ENCODE results near the gene MUC15.
"Not testable (repeated sequence)": the region's sequence is repeated elsewhere in the genome, so short reads cannot be mapped to it uniquely, and the experiment has no call there.

Gene MUC15, protein sequence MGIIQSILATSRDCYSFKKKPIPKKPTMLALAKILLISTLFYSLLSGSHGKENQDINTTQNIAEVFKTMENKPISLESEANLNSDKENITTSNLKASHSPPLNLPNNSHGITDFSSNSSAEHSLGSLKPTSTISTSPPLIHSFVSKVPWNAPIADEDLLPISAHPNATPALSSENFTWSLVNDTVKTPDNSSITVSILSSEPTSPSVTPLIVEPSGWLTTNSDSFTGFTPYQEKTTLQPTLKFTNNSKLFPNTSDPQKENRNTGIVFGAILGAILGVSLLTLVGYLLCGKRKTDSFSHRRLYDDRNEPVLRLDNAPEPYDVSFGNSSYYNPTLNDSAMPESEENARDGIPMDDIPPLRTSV

DNA sequence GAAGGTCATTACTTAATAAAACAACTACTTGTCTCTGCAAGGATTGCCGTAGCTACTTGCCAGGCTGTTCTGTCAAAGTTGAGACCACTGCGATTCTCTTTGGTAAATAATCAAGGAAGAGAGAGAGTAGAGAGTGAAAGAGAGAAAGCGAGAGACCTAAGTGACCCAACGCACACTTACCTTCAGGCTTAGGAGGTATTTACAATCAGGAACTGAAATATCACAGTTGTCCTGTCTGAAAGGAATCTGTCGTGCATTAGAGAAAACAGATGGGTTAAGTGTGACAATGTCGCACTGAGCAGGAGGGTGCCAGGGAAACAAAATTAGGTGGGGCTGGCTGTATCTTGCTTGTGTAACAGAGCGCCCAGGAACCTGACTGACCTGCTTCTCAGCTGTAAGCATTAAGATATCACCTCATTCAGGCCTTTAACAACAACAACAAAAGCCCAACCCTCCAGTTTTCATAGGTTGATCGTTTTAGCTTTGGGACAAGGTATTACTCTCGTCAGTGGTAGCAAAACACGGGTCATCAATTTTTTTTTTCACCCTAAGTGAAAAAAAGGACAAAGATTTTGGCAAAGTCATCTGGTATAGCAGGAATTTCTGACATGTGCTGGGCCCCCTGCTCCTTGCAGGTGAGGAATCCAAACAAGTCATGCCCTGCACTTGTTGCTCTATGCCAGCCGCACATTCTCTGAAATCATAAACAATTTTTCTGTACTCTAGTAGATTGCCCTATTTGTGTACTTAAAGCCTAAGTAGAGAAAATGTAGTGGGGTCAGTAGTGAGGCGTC, at the start of gene MUC15:
MUC15 (minus strand) TSS at position 403 of the 794 bp plus-strand sequence. CDS start 5,169 bp downstream, outside the sequence.
- no peak for DNase-seq

DNA sequence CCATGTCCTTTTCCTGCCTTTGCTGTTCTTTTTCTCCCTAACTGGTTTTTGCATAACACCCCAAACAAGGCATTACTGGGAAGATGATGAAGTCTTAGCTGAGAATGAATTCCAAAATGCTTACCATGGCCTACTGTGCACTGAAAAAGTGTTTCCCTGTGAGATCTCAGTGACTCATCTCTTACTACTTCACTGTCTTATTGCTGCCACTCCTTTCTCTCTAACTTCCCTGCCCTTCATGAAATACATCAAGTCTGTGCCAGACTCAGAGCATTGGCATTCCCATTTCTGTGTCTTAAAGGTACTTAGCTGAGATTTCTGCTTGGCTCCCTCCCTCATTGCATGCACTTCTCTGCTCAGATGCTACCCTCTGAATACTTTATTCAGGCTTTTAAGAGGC, 49.1 kb upstream of the MUC15 start:
- DNase-seq, result no peak

DNA sequence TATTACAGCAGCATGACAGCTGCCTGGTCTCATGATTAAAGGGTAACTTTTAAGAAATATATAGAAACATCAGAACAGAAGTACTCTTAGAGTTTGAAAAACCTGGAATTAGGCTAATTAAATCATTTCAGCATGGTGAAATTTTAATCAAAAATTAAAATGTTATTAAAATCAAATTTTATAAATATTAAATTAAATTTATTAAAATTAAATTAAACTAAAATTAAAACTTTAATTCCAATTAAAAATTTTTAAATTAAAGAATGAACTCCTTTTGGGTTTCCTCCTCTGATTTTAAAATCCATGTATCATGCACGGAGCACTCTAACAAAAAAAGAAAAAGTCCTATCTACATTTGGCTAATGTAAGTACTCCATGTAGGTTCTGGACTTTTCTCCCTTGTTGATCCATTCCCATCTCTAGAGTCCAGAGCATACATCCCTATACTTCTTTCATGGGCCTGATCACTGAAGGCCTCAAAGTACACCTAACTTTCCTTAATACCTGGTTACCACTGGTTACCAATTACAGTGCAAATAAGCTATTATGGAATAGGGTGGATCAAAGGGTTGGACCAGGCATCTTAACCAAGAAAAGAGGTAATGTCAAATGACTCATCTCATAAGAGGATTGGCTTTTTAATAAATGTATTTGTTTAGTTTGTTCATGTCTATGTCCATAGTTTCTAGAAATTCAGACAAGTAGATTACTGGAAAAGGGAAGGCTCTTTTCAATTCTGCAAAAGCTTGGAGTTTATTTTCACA, 48.4 kb upstream of the MUC15 start:
- DNase-seq, result no peak

DNA sequence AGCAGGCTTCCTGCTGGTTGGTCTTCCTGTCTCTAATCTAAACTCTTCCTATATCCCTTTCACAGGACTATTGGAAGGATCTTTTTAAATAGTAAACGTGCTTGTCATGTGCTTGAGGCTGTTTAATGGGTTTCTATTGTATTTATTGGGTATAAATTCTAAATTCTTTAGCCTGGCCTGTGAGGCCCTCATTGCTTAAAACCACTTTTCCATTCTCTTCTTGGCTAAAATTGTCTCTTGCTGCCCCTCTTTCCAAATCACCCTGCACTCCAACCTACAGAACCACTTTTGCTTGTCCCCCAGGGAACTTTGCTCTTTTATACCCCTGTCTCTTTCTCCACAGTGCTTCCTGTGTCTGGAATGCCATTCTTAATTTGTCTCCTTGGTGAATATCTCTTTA, 46.4 kb upstream of the MUC15 start:
- DNase-seq, result no peak

DNA sequence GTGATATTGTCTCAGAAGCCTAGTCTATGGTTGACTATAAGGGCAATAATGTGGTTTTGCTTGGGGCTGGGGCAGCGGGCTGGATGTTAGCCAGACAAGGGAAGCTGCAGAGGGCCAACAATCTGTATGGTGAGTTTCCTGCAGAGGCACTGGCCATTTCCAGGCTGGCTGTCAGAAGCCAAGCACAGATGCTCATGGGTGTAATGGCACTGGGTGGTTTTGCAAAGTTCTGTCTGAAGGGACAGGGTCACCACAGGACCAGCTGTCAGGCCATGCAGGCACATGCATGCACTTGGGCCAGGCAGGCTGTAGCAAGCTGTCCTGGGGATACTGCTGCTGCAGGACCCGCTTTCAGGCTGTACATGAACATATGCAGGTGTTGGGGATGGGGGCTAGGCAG, 41.7 kb upstream of the MUC15 start:
- DNase-seq, result no peak

DNA sequence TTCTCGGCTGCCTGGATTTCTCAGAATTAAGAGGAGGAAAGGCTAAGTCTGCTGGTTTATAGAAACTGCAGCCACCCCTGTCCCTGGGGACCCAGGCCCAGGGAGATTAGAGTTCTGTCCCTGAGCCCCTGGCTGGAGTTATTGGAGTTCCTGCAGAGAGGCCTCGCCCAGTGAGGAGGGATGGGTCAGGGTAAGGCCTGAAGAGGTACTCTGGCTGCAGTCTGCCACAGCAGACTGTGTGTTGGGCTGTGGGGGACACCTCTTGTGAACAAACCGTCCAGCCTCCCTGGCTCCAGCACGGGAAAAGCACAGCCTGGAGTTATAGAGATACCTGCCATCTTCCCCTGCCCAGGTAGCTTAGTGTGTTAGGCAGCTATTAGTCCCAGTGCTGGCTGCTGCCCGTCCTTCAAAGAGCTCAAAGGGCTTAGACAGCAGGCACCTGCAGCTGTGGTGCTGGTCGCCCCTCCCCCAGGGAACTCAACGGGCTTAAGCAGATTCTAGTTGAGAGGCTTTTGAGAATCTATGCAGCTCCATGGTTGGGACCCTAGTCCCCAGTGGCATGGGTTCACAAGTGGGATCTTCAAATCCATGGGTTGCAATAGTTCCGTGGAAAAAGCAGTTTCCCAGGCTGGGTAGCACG, 36.6 kb upstream of the MUC15 start:
- DNase-seq, result no peak

DNA sequence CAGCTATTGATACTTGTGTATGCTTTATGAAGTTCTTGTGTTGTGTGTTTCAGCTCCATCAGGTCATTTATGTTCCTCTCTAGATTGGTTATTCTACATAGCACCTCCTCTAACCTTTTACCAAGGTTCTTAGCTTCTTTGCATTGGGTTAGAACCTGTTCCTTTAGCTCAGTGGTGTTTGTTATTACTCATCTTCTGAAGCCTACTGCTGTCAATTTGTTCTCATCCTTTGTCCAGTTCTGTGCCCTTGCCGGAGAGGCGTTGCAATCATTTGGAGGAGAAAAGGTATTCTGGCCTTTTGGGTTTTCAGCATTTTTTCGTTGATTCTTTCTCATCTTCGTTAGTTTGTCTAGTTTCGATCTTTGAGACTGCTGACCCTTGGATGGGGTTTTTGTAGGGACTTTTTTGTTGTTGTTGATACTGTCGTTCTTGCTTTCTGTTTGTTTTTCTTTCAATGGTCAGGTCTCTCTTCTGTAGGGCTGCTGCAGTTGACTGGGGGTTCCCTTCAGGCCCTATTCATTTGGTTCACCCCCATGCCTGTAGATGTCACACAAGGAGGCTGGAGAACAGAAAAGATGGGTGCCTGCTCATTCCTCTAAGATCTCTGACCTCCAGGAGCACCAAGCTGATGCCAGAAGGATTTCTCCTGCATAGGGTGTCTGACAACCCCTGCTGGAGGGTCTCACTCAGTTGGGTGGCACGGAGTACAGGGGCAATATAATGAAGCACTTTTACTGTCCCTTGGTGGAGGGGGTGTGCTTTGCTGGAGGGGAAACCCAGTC, 35.9 kb upstream of the MUC15 start:
- no peak for DNase-seq

DNA sequence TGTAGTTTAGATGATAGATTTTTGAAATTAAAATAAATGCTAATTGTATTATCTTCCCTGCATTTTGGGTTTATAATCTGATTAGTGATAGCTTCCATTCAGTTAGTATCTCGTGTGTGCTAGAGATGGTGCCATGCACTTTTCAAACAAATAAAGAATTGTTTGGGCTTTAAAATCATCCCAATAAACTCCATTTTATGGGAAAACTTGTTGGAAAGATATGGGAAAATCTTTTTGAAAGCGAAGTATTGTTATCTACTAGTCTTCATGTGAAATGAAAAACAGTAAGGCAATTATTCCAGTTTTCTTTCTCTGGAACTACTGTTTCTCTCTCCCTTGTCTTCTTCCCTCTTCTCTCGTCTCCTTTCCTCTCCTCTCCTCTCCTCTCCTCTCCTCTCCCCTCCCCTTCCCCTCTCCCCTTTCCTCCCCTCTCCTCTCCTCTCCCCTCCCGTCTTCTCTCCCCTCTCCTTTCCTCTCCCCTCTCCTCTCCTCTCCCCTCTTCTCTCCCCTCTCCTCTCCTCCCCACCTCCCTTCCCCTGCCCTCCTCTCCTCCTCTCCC, 27.9 kb upstream of the MUC15 start:
- DNase-seq, result no peak

DNA sequence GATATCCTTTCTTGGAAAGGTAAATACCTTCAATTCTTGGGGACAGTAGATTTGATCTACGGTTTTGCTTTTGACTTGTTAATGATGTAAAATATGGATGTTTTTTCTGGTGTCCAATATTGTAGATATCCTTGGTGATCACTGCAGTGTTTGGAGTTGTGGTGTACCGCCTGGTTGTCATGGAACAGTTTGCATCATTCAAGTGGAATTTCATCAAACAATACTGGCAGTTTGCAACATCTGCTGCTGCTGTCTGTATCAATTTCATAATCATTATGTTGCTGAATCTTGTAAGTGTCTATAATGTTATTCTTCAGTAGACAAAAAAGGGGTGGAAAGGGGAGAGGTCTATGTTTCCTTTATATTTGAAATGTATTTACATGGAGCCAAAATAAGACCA, 27.4 kb upstream of the MUC15 start:
- no peak for DNase-seq

DNA sequence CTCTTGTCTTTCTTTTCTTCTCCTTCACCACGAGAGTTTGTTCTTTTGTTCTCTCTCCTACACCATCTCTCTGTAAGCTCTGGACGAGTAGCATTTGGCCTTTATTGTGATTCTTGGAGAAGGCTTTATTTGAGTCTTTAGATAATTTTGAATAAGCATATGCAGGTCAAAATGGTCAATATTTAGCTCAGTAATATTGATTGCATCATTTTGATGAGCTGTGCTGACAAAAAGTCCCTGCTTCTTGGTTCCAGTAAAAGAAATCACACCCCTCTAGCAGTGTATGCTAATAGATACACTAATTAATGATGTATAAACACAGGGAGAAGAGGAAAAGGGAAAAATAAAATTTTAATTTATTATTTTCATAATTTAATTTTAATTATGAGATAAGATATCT, 25.8 kb upstream of the MUC15 start:
- DNase-seq, result no peak

DNA sequence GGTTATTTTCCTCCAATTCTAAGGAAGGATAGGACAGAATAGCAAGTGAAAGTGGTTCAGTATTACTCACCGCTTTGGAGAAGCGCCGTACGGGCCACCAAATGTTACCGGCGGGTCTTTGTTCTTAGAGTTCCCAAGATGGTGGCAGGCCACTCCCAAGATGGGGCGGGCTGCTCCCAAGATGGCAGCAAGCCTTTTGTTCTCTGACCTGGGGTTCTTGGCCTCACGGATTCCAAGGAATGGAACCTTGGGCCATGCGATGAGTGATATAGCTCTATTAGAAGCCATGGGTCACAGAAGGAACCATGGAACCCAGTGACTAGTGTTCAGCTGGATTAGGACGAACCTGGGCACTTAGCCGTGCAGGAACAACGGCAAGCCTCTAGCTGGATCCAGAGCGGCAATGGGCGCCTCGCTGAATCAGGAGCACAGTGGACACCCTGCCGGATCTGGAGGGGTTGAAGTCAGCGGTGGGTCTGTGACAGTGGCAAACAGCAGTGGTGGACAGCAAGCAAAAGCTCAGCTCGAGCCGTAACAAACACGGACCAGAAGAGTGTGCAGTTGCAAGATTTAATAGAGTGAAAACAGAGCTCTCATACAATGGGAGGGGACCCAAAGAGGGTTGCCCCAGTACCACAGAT, 25.1 kb upstream of the MUC15 start:
- DNase-seq, result not testable (repeated sequence)

DNA sequence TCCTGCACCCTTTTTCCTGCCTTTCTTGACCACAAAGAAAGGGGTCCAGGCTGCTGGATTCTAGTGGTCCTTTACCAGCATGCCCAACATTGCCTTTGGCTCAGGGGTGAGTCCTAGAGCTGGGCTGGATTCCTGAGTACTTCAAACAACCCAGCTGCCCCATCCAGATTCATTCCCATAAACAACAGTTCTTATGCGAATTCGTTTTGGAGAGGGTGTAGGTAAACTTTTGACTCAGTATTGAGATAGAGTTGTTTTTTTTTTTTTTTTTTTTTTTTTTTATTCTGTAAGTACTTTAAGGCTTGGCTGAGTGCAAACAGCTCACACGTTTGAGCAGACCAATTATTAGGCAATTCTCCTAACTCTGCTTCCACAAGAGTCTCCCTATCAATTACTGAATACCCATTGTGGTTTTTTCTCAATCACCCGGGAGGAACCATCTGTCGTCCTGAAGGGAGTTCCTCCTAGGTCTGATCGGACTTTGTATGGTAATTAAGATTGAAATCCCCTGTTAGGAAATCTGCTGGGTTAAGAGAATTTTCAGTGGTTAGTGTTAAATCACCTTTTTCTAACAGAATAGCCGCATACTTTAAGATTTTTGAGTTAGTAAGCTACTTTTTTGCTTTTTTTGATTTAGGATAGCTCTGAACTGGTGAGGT, 23.3 kb upstream of the MUC15 start:
- not testable (repeated sequence) for DNase-seq

DNA sequence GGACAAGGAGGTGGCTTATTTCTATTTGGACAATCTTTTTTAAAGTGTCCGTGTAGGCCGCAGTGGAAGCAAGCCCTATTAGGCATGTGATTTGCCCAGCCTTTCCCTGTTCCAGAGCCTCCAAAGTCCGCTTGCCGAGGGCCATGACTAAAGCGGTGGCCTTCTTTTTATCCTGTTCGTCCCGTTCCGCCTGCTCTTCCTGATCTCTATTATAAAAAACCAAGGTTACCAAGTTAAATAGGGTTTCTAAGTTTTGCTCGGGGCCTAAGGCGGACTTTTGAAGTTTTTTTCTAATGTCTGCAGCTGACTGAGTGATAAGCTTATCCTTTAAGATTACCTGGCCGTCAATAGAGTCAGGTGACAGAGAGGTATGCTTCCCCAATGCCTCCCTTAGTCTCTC, 21.6 kb upstream of the MUC15 start:
- DNase-seq, result no peak

DNA sequence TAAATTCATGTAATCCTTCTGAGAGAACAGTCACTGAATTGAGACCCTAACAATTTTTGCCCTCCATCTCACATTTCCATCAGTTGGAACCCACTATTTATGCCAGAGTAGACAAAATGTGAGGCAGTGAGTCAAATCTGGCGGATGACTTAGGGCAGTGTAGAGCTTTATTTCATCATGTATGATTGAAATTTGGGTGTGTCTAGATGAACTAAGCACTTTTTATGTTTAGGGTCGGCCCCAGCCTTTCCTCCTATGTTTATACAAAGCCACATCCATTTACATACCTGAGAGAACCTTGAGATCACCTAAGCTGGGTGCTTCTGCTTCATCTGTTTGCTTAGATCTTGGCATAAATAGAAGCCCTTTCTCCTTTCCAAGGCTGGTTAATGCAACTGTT, 15.0 kb upstream of the MUC15 start:
- no peak for DNase-seq

DNA sequence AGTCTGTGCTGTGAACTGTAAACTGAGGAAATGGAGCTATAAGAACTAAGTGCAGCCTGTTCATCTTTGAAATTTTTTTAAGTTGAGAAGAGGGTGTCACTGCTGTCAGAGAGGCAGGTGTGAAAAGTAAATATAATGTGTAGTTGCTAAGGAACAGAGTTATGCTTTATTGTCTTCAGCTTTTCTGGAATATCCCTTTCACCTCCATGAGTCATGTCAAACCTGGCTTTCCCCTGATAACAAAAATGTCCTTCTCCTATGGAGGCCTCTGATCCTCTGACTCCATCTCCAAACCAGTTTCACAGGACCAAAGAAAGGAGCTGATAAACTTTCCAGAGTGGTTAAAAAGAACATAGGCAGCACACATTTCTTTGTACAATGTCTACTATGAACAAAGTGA, 12.8 kb upstream of the MUC15 start:
- DNase-seq, result no peak

DNA sequence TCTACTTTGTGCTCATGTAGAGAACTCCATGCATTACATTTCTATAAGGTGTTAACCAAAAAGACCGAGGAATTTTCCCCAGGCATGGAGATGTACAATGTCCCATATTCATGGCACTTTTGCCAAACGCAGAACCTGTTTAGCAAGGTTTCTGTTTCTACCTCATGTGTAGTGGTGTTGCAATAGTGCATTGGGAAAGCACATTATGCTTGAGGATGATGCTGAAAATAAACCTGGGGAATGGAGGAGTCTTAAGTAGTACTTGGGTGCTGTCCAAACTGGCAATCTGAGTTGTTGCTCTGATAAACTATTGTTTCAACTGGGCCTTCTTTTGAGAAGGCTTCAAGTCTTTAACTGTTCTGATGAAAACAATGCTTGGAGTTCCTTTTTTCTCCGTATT, 11.5 kb upstream of the MUC15 start:
- DNase-seq, result no peak

DNA sequence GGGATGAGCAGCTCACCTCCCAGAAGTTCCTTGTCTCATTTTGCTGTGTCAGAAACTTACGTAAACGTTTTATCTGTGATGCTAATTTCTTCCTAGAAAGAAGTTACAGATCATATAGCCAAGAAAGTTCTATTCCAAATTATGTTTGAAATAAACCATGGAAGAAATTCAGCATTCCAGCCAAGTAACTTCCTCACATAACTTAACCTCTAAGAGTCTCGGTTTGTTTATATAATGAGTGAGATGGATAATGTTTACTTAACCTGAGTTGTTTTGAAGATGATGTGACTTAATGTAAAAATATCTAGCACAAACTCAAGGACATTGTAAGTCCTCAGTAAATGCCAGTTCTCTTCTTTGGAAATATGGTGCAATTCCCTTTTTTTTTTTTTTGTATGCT, 8.9 kb upstream of the MUC15 start:
- DNase-seq, result no peak

DNA sequence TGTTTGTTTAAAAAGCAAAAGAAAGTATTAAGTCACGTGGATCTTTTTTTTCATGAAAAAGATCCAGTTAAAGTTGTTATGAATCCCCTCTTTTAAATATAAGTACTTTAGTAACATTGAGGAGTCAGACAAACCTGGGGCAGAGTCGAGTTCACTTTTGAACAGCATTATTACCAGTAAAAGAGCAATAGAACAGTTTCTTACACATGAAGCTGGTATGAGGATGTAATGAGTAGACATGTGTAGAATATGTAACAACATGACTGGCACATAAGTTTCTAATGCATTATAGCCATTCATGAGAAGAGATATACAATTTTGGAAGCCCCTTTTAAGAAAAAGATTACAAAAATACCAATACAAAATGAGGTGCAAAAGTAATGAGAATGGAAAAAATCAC, 7.6 kb upstream of the MUC15 start:
- DNase-seq, result no peak

DNA sequence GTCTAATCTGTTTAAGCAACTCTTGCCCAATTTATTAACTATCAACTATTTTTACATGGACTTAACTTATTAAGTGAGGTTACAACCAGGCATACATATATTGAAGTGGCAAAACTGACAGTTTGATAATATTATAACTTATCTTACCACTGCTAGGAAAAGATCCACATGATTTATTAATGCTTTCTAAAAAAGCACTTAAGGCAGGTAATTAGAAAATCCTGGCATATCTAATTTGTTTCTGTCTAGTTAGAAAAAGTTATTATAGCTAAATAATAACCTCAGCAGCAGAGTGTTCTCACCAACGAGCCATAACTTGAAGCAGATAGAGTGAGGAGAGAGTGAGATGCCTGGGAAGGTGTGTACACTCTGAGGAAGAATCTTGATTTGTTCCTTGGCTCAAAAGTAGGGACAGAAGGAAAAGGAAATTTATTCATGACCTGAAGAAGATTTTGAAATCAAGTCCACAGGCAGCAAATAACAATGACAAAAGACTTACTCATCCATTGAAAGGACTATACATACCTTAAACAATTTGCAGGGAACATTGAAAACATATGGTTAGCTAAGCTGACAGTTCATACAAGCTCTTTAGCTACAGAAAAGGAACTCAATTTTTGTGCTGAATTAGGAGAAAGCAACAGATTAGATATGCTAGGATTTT, 7.1 kb upstream of the MUC15 start:
- no peak for DNase-seq

DNA sequence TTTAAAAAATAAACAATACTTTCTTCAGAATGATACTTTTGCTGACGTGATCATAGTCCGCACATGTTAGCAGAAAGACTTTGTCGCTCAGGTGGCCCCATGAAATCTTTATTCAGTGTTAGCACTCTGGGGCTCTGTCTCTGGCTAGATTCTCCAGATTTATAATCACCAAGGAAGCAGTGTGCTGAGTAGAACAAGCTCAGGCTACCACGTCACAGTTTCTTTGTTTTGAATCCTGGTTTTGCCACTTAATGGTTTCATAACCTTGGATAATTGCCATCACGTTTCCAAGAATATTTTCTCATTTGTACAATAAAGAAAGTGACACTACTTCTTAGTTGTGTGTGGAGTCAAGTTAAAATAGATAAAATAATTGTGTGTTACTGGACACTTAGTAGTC, 3.9 kb upstream of the MUC15 start:
- no peak for DNase-seq
